HepG2 (cell line): ENCODE measurements around the gene ANXA3.

ENCODE experiments used
- NFATC3 ChIP-seq: sonication (generic); formaldehyde crosslinking; IDR thresholded peaks from 2 replicates; pipeline ENCODE4 v1.5.1; 2020; ENCODE audit warnings: mild to moderate bottlenecking, missing genetic modification reagents
- NR2C2 ChIP-seq: sonication (generic); formaldehyde crosslinking; IDR thresholded peaks from 2 replicates; pipeline ENCODE4 v1.4.0; 2020; ENCODE audit warnings: missing genetic modification reagents, mild to moderate bottlenecking, moderate library complexity, borderline replicate concordance
- RFX5 ChIP-seq: IDR thresholded peaks from 2 replicates; pipeline ENCODE4 v1.6.1; 2011; ENCODE audit warnings: low read depth, low read length, improper control_type of control experiment
- ZNF607 ChIP-seq: sonication (generic); formaldehyde crosslinking; IDR thresholded peaks from 2 replicates; pipeline ENCODE4 v1.5.1; 2020; ENCODE audit warnings: missing genetic modification reagents, mild to moderate bottlenecking, borderline replicate concordance

DNA sequence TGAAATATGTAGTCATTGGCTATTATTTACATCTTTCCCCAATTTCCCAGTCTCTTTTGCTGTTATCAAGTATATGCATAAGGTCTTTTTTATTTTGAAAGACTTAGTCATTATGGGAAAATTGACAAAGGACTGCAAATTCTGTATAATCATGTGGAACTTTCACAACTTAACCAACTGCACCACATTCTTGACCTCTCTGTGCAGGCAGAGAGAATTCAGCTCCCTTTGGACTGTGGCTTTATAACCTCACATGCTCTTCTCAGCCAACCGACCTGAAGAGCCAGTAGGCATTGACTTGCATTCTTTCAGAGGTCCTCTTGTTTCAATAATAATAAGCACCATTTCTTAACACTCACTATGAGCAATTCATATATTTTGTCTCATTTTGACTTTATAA lies 66.9 kb downstream of the ANXA3 start:
- no peak for TF ChIP-seq RFX5
- no peak for TF ChIP-seq ZNF607
- no peak for TF ChIP-seq NFATC3 (CRISPR knock-in tag)
- no peak for TF ChIP-seq NR2C2 (CRISPR knock-in tag)
